ENCODE measurements around the gene CP.

DNA sequence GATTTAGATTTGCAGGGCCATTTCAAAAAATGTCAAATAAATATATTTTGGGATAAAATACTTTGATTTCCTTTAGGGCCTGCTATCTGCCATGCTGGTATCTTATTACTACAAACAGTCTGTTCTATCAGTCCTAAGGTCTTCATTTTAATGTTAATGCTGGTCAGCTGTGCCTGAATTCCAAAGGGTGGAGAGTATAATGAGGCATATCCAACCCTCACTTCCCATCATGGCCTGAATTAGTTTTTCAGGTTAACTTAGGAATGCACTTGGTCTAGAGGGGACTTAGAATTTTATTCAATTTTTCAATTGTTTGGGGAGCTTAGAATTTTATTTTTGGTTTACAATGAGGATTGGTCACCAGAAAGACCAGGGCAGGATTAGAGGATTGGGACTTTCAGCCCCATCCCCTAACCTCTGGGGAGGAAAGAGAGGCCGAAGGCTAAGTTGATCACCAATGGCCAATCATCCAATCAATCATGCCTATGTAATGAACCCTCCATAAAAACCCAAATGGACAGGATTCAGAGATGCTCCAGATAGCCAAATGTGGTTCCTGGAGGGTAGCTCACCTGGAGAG, 17.8 kb upstream of the CP start:
- TF ChIP-seq EZH2 (IDR thresholded peaks at IDR 0.05; ENCODE audit: borderline replicate concordance, low read length): no peak
- TF ChIP-seq, protein P1, sequence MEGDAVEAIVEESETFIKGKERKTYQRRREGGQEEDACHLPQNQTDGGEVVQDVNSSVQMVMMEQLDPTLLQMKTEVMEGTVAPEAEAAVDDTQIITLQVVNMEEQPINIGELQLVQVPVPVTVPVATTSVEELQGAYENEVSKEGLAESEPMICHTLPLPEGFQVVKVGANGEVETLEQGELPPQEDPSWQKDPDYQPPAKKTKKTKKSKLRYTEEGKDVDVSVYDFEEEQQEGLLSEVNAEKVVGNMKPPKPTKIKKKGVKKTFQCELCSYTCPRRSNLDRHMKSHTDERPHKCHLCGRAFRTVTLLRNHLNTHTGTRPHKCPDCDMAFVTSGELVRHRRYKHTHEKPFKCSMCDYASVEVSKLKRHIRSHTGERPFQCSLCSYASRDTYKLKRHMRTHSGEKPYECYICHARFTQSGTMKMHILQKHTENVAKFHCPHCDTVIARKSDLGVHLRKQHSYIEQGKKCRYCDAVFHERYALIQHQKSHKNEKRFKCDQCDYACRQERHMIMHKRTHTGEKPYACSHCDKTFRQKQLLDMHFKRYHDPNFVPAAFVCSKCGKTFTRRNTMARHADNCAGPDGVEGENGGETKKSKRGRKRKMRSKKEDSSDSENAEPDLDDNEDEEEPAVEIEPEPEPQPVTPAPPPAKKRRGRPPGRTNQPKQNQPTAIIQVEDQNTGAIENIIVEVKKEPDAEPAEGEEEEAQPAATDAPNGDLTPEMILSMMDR (IDR thresholded peaks at IDR 0.05; ENCODE audit: low read length): no peak

Data from OCI-LY1 (cell line).